ENCODE measurements around the gene MAD1L1.

Gene MAD1L1

GRCh38 chr7:1787681-1788235, 445.0 kb downstream of the MAD1L1 start:
- no peak for DNase-seq (ENCODE audit: low spot score)

DNA sequence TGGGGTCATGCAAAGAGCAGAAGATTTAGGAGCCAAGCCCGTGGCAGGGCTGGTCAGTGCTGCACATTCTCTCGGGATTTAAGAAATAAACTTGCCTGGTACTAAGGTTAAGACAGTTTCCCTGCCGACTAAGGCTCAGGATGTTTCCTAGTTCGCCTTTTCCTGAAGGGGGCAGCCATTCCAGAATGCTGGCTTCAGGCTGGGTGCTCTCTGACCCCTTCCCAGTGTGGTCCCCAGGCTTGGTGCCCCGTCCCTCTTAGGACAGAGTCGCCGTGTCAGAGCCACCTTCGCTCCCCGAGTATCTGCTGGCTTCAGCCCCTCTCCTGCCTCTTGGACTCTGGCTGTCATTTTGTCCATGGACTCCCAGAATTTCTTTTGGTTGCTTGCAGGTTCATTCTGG, 445.5 kb downstream of the MAD1L1 start:
- DNase-seq (ENCODE audit: low spot score), result no peak

GRCh38 chr7:1785839-1786238, 446.9 kb downstream of the MAD1L1 start:
- DNase-seq (ENCODE audit: low spot score), result no peak

GRCh38 chr7:1781369-1781768, 451.4 kb downstream of the MAD1L1 start:
- no peak for DNase-seq (ENCODE audit: low spot score)

DNA sequence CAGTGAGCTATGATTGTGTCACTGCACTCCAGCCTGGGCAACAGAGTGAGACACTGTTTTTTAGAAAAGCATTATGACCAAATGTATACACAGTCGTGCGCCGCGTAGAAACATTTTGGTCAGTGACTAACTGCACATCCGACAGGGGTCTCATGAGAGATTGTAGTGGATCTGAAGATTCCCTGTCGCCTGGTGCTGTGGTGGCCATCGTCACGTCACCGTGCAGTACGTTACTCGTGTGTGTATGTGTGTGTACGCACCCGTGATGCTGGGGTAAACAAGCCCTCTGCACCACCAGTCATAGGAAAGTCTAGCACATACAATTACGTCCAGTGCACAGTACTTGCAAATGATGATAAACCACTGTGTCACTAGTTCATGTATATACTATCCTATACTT, 453.3 kb downstream of the MAD1L1 start:
- DNase-seq (ENCODE audit: low spot score), result no peak

DNA sequence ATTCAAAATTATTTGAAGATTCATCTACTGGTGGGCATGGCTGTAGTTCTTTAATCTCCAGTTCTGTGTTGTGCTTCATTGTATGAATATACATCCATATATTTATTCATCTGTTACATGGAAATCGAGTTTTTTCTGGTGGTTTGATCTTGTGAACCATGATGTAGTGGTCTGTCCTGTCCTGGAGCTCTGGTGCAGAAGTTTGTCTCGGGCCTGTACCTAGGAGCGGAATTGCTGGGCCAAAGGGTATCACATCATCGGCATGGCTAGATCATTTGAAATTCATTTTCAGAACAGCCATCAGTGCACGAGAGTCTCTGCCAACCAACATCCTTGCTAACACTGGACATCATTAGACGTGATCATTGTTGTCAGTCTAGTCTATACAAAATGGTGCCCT, 455.6 kb downstream of the MAD1L1 start:
- DNase-seq (ENCODE audit: low spot score), result no peak

- DNase-seq (ENCODE audit: low spot score), result no peak
These were observed 457.4 kb downstream of the MAD1L1 start for GRCh38 chr7:1775389-1775788.

DNA sequence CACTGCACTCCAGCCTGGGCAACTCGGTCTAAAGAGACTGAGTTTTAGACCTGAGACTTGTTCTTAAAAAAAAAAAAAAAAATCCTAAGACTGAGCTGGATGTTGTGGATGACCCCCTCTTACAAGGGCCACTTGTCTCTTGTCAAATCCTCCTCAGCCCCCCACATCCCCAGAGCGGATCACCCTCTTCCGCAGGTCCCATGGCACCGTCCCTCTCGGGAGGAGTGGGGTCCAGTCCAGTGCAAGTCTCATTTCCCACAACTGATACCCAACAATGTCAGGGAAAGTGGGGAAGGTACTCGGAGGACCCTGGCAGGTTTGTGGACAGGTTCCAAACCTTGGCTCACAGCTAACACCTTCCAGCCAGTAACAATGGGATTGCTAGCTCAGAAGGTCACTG, 462.4 kb downstream of the MAD1L1 start:
- no peak for DNase-seq (ENCODE audit: low spot score)

DNA sequence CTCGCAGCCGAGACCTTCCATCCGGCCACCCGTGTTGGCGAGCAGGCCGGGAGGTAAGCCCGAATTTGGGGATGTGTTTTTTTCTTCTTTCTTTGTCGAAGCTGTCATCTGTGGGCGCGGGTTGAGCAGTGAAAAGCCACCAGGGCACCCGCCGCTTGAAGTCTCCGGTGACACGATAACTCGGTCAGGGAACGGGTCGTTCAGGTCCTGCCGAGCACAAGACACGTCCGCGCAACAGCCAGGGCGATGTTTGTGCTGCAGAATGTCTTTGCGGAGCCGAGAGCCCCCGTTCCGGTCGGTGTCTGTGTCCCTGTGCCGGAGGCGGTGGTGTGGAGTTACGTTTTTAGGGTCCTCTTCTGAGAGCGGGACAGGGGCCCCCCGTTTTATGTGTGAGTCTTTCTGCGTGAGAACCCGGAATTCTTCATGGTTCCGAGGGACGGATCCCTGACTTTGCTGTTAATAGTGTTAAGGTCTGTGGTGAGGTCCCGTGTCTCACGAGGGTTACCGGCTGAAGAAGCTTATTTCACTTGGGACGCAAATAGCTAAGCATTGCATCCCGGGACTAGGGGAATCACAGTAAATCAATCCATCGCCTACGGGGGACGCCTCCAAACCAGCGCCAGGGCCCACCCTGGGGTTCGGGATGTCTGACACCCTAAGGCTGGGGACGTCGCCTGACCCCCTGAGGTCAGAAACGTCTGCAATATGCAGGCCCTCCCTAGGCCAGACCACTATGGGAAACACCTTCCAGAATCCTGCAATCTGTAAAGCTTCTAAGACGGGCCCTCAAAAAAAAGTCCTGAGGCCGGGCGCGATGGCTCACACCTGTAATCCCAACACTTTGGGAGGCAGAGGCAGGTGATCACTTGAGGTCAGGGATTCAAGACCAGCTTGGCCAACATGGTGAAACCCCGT, 463.2 kb downstream of the MAD1L1 start:
- DNase-seq (ENCODE audit: low spot score), result no peak

DNA sequence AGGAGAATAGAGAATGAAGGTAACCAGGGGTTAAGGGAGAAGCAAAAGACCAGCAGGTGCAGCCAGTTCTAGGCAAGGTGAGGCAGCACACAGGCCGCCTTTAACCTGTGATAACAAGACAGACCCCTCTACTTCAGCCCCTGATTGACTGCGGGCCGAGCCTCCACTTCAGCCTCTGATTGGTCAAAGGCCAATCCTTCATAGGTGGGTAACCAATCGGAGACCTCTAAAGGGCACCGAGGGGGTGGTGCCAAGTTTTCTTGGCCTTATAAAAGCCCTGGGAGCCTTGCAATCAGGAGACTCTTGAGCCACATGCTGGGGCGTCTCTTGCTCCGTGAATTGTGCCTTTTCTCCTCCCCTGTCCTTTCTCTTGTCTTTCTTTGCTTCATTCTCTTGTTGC, 463.9 kb downstream of the MAD1L1 start:
- no peak for DNase-seq (ENCODE audit: low spot score)

GRCh38 chr7:1767524-1767923, 465.2 kb downstream of the MAD1L1 start:
- DNase-seq (ENCODE audit: low spot score), result no peak
